ENCODE measurements around the gene ZNF668. TPM values are rescaled to one million over a fixed set of nuclear protein-coding genes. Genes with fewer than 3 reads are reported as not detected.

Gene ZNF668
- total RNA-seq, 1 donor from 2014 or later: 12.2 TPM

DNA sequence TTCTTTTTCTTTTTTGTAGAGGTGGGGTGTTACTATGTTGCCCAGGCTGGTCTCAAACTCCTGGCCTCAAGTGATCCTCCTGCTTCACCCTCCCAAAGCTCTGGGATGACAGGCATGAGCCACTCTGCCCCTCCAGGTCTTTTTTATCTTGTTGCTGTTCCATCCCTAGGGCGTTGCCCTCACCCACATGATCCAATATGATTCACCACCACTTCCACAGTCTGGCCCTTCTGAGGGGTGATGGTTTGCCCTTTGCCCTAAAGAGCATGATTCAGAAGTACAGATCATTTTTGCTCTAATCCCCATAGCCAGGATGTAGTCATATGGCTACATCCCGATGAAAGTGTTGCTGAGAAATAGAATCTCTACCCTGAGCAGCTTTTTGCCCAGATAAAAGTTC lies 21.9 kb downstream of the ZNF668 start:
- Histone ChIP-seq H3K27ac (no peak overlapping the region), H3K4me1 (no peaks in the 10 kb centered on the region), H3K27me3 (no peaks in the 10 kb centered on the region), H3K9me3 (no peaks in the 10 kb centered on the region), H3K4me3 (no peak overlapping the region), H3K36me3 (no peaks in the 10 kb centered on the region)
- intact Hi-C loops (cut with DNase I): no loop called here
- TF ChIP-seq, protein P1, sequence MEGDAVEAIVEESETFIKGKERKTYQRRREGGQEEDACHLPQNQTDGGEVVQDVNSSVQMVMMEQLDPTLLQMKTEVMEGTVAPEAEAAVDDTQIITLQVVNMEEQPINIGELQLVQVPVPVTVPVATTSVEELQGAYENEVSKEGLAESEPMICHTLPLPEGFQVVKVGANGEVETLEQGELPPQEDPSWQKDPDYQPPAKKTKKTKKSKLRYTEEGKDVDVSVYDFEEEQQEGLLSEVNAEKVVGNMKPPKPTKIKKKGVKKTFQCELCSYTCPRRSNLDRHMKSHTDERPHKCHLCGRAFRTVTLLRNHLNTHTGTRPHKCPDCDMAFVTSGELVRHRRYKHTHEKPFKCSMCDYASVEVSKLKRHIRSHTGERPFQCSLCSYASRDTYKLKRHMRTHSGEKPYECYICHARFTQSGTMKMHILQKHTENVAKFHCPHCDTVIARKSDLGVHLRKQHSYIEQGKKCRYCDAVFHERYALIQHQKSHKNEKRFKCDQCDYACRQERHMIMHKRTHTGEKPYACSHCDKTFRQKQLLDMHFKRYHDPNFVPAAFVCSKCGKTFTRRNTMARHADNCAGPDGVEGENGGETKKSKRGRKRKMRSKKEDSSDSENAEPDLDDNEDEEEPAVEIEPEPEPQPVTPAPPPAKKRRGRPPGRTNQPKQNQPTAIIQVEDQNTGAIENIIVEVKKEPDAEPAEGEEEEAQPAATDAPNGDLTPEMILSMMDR (IDR thresholded peaks at IDR 0.05): no peak
- peak in 1 of 2 donors; percentile 74 for DNase-seq (ENCODE audit: low spot score in 2 of 2)

DNA sequence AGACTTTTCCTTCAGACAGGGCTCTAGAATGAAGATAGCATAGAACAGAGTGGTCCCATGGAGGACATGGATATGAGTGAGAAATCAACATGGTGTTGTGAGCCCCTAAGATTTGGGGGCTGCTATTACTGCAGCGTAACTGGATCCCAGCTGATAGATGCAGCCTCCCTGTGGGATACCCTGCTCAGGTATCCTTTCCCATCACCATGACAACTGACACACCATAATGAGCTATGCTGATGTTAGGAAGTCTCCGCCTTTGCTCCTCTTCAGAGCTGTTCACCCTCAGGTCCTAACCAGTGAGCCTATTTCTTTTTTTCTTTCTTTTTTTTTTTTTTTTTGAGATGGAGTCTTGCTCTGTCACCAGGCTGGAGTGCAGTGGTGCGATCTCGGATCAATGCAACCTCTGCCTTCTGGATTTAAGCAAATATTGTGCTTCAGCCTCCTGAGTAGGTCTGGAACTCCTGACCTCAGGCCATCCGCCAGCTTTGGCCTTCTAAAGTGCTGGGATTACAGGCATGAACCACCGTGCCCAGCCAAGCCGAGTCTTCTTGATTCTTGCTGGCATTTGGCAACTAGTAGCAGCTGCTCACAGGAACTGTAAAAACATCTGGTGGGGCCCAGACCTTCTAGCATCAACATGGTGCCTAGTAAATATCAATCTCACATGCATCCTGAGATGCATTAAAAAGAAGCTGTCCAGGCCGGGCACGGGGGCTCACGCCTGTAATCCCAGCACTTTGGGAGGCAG lies 23.6 kb downstream of the ZNF668 start:
- no peaks in the 10 kb centered on the region for H3K27me3 ChIP-seq
- DNase-seq (ENCODE audit: low spot score in 2 of 2): no peak
- TF ChIP-seq, protein P1 (IDR thresholded peaks at IDR 0.05): no peak
- no peaks in the 10 kb centered on the region for H3K36me3 ChIP-seq
- intact Hi-C loops (cut with DNase I): no loop called here
- no peaks in the 10 kb centered on the region for H3K4me1 ChIP-seq
- H3K9me3 ChIP-seq: no peaks in the 10 kb centered on the region
- no peak overlapping the region for H3K4me3 ChIP-seq
- no peak overlapping the region for H3K27ac ChIP-seq

DNA sequence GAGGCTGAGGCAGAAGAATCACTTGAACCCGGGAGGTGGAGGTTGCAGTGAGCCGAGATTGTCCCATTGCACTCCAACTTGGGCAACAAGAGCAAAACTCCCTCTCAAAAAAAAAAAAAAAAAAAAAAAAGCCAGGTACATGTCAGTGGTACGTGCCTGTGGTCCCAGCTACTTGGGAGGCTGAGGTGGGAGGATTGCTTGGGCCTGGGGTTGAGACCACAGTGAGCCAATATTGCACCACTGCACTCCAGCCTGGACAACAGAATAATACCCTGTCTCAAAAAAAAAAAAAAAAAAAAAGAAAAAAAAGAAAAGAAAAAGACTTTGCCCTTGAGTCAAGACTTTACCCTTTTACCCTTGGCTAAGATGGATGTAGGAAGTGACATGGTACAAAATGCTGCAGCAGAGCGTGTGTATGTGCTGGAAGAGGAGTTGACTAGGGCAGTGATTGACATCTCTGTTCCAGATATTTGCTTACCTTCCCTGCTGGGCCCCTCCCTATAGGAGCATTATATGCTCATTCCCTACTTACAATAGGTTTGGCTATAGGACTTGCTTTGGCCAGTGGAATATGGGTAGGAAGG lies 30.1 kb downstream of the ZNF668 start:
- Histone ChIP-seq H3K4me3 (no peak overlapping the region), H3K36me3 (peaks cover 35 to 43% of the 10 kb centered on the region in 2 donors), H3K27me3 (no peaks in the 10 kb centered on the region), H3K27ac (no peak overlapping the region), H3K4me1 (no peaks in the 10 kb centered on the region), H3K9me3 (no peaks in the 10 kb centered on the region)
- TF ChIP-seq, protein P1 (IDR thresholded peaks at IDR 0.05): no peak
- intact Hi-C loops (cut with DNase I): no loop called here
- no peak for DNase-seq (ENCODE audit: low spot score in 2 of 2)

DNA sequence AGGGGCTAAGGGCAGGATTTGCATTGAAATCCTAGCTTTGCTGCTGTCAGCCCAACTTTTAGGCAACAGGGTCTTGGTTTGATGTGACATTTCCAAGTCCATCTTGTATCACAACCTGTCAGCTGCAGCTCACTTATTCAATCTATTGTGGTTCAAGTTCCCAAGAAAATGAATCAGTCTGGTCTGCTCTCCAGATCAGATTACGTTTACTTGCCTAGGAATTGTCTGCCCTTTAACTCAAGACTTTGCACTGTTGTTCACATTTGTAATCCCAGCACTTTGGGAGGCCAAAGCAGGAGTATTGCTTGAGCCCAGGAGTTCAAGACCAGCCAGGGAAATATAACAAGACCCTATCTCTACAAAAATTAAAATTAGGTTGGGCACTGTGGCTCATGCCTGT lies 30.7 kb downstream of the ZNF668 start:
- no peaks in the 10 kb centered on the region for H3K9me3 ChIP-seq
- intact Hi-C loops (cut with DNase I): no loop called here

DNA sequence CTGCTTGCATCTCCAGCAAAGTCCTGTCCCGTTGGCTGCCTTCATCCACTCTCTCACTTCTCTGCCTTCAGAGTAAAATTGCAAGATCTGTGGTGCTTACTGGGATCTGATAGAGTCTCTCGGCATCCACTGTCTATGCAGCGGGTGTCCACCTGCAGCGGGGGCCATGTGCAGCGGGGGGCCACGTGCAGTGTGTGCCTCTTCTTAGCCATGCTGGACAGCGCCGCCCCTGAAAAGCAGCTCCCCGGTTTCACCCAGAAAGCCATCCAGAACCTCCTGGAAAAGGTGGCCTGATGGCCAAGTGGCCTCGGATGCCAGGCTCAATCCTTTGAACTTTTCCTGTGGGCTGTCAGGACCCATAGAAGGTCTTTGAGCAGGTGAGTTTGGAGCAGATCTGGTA lies 31.2 kb downstream of the ZNF668 start:
- intact Hi-C loops (cut with DNase I): no loop called here
- Histone ChIP-seq H3K27ac (no peak overlapping the region), H3K4me1 (no peaks in the 10 kb centered on the region), H3K36me3 (peaks cover 46 to 54% of the 10 kb centered on the region in 2 donors), H3K9me3 (no peaks in the 10 kb centered on the region), H3K4me3 (no peak overlapping the region), H3K27me3 (no peaks in the 10 kb centered on the region)
- DNase-seq (ENCODE audit: low spot score in 2 of 2): no peak
- TF ChIP-seq, protein P1 (IDR thresholded peaks at IDR 0.05): no peak

More for the DNA sequence above, 30.7 kb downstream of the ZNF668 start:
- no peak overlapping the region for H3K27ac ChIP-seq
- H3K27me3 ChIP-seq: no peaks in the 10 kb centered on the region
- no peak for DNase-seq (ENCODE audit: low spot score in 2 of 2)
- H3K4me3 ChIP-seq: no peak overlapping the region
- no peaks in the 10 kb centered on the region for H3K4me1 ChIP-seq
- peaks cover 41 to 49% of the 10 kb centered on the region in 2 donors for H3K36me3 ChIP-seq
- TF ChIP-seq, protein P1 (IDR thresholded peaks at IDR 0.05): no peak

Data from ascending aorta (tissue), 2 donors.